Esophagus muscularis mucosa (tissue), 3 donors: ENCODE data around the gene MLLT3.

Source experiments
- CTCF ChIP-seq, 3 experiments: fragments of 200-600 bp in 2 of 3; fragments of 450-650 bp in 1 of 3; sonication (generic) in 2 of 3; IDR thresholded peaks; one replicate each; pipeline ENCODE4 v1.5.1; 2017 to 2019; ENCODE audit warnings: antibody characterized with exemption in 3 of 3, mild to moderate bottlenecking in 2 of 3, moderate library complexity in 1 of 3
- POLR2AphosphoS5 ChIP-seq, 2 donors: sonication (generic); formaldehyde crosslinking; IDR thresholded peaks; one replicate each; pipeline ENCODE4 v1.6.1; 2017; ENCODE audit warnings: antibody characterized with exemption in 2 of 2

GRCh38 chr9:20564650-20565049 lies 57.6 kb downstream of the MLLT3 start:
- TF ChIP-seq CTCF (IDR thresholded peaks at IDR 0.05) (no peak), POLR2AphosphoS5 (IDR thresholded peaks at IDR 0.05) (no peak)
